Esophagus squamous epithelium (tissue), 4 donors: ENCODE results near the gene DNAJC24.

Experiments
- CTCF ChIP-seq, 6 experiments: fragments of 450-650 bp in 4 of 6; fragments of 200-600 bp in 2 of 6; sonication (generic) in 2 of 6; IDR thresholded peaks; one replicate each; pipeline ENCODE4 v1.5.1; 2016 to 2019; ENCODE audit warnings: antibody characterized with exemption in 6 of 6, mild to moderate bottlenecking in 4 of 6, moderate library complexity in 4 of 6
- POLR2A ChIP-seq, 4 donors: fragments of 450-650 bp; IDR thresholded peaks; one replicate each; pipeline ENCODE4 v1.6.1; 2017; ENCODE audit warnings: antibody characterized with exemption in 4 of 4, mild to moderate bottlenecking in 4 of 4, moderate library complexity in 3 of 4

GRCh38 chr11:31366795-31367194, 2.9 kb upstream of the DNAJC24 start:
- TF ChIP-seq POLR2A (IDR thresholded peaks at IDR 0.05) (no peak), CTCF (IDR thresholded peaks at IDR 0.05) (no peak)
